HG03521 (cell line): ENCODE measurements around the gene SCIMP.
"Not testable (repeated sequence)": the region's sequence is repeated elsewhere in the genome, so short reads cannot be mapped to it uniquely, and the experiment has no call there.

Experiments used
- ATAC-seq: cut with Tn5 transposase; IDR thresholded peaks from one replicate; pipeline ENCODE4 v1.9.1; 2021; ENCODE audit warnings: mild to moderate bottlenecking, moderate library complexity; ENCODE audit not compliant: unreplicated experiment

SCIMP gene

DNA sequence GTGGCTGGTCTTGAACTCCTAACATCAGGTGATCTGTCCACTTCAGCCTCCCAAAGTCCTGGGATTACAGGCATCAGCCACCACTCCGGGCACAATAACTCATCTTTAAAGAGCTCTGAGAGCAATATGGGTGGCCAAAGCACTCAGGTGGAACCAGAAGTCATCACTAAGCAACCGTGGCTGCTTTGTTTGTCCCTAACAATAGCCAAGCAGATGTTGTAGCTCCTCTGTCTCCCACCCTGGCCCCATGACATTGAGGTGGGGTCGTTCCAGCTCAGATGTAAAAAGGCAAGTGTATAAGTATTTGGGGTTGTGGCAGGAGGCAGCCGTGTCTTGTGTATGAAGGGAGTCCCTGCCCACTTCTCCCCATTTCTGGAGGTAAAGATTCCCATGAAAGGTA lies 3.7 kb upstream of the SCIMP start:
- ATAC-seq, result no peak

DNA sequence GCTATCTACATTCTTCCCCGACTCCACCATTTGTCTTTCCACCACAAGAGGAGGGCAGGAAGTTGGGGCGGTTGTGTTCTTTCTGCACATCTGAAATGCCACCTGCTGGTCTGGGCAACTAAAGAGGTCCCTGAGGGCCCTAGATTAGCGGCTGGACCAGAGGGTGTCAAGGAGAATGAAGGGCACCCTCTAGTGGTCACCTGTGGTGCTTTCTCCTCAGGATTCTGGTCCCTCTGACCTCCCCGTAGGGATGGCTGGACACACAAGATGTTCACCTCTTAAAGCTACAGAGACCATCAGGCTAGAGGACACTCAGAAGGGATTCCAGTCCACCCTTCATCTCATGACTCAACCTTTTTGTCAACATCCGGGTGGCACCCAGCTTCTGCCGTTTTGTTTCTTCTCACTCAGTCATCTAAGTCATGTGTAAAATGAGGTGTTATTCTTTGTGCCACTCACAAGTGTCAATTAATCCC lies 2.9 kb upstream of the SCIMP start:
- no peak for ATAC-seq

GRCh38 chr17:5236938-5237540 lies 2.4 kb upstream of the SCIMP start:
- no peak for ATAC-seq

- not testable (repeated sequence) for ATAC-seq
These were observed 1.2 kb downstream of the SCIMP start for GRCh38 chr17:5233492-5233891.

DNA sequence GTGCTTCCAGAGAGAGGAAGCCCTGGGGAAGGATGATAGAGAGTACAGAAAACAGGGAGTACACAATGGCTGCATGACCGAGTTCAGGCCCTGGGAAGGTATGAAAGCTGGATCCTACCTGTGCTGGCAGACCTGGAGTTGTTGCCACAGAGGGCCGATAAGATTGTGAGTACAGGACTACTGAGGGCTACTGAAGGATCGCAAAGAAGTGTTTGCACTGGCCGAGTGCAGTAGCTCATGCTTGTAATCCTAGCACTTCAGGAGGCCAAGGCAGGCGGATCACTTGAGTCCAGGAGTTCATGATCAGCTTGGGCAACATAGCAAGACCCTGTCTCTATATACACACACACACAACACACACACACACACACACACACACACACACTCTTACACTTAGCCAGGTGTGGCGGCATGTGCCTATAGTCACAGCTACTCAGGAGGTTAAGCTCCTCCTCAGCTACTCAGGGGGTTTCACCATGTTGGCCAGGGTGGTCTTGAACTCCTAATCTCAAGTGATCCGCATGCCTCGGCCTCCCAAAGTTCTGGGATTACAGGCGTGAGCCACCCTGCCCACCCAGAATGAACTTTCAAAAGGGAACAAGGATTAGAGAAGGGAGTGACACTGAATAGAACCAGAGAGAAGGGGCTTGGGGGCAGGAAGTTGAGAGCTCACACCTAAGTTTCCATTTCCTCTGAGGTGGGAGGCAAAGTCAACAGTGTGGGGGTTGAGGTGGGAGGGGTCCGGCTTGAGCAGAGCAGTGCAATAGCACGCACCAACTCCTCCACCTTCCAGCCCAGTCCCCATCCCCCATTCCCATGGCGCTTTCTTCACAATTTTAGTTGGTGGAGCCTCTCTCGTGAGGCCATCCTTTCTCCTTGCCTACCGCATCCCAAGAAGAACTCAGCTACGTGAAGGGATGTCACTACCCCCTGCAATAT lies 7.5 kb downstream of the SCIMP start:
- ATAC-seq, result peak; percentile 45

- ATAC-seq, result no peak
These were observed 8.8 kb downstream of the SCIMP start for GRCh38 chr17:5225668-5226457.

DNA sequence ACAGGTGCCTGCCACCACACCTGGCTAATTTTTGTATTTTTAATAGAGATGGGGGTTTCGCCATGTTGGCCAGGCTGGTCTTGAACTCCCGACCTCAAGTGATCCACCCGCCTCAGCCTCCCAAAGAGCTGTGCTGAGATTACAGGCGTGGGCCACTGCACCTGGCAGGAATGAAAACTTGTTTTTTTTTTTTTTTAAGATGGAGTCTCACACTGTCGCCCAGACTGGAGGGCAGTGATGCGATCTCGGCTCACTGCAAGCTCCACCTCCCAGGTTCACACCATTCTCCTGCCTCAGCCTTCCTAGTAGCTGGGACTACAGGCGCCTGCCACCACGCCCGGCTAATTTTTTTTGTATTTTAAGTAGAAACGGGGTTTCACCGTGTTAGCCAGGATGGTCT lies 12.7 kb downstream of the SCIMP start:
- ATAC-seq, result not testable (repeated sequence)

DNA sequence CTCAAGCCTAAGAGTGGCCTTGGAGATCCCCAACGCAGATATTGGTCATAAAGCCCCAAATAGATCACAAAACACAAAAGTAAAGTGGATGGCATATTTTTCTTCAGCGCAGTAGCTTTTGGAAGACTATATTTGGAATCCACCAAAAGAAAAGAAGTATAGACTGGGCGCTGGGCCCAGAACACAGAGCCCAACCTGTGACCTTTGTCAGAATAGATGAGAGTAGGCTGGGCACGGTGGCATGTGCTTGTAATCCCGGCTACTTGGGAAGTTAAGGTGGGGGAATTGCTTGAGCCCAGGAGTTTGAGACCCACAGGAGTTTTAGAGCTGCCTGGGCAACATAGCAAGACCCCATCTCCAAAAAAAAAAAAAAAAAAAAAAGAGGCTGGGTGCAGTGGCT lies 14.6 kb downstream of the SCIMP start:
- no peak for ATAC-seq

DNA sequence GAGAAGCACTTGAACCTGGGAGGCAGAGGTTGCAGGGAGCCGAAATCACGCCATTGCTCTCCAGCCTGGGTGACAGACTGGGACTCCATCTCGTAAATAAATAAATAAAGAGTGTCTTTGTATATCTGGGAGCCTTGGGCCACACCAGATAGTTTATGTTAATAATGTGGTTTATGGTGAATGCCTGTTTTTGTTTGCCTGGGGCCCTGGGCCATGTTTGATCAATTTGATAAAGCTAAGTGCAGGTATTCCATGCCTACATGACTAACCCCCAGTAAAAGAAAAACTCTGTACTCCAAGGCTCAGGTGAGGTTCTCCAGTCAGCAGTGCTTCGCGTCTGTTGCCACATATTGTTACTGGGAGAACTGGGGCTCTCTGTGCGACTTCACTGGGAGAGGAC lies 15.1 kb downstream of the SCIMP start:
- ATAC-seq, result no peak

DNA sequence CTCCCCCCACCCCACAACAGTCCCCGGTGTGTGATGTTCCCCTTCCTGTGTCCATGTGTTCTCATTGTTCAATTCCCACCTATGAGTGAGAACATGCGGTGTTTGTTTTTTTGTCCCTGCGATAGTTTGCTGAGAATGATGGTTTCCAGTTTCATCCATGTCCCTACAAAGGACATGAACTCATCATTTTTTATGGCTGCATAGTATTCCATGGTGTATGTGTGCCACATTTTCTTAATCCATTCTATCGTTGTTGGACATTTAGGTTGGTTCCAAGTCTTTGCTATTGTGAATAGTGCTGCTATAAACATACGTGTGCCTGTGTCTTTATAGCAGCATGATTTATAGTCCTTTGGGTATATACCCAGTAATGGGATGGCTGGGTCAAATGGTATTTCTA lies 17.1 kb downstream of the SCIMP start:
- not testable (repeated sequence) for ATAC-seq

- ATAC-seq, result no peak
These were observed 23.2 kb downstream of the SCIMP start for GRCh38 chr17:5211458-5211857.

- no peak for ATAC-seq
These were observed 23.9 kb downstream of the SCIMP start for GRCh38 chr17:5210614-5211252.

GRCh38 chr17:5210091-5210490 lies 24.6 kb downstream of the SCIMP start:
- ATAC-seq, result no peak

GRCh38 chr17:5209396-5209795 lies 25.3 kb downstream of the SCIMP start:
- no peak for ATAC-seq

- ATAC-seq, result no peak
These were observed 30.8 kb downstream of the SCIMP start for GRCh38 chr17:5203908-5204294.

DNA sequence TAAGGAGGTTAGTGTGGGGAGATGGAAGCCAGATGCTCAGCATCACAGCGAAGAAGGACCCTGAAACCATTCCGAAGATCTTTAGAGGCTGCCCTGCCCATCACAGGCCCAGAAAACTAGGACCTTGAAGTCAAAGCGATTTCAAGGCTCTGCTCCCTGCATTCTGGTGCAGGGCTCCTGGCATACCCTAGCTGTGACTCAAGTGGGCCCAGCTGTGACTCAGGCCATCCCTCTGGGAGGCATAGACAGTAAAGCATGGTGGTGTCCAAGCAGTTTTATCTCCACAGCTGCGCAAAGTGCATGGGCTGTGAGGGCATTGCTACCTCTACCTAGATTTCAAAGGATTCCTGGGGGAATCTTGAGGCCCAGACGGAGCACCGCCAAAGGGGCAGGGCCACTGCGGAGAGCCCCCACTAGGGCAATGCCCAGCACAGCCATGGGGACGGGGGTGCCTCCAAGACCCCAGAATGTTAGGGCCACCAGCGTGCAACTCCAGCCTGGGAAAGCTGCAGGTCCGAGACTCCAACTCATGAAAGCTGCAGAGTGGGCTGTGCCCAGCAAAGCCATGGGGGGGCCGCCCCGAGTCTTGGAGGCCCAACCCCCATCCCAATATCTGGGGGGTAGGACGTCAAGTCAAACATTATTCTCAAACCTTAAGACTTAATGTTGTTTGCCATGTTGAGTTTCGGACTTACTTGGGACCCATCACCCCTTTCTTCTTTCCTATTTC lies 31.3 kb downstream of the SCIMP start:
- no peak for ATAC-seq

- ATAC-seq, result no peak
These were observed 33.6 kb downstream of the SCIMP start for GRCh38 chr17:5201011-5201410.

DNA sequence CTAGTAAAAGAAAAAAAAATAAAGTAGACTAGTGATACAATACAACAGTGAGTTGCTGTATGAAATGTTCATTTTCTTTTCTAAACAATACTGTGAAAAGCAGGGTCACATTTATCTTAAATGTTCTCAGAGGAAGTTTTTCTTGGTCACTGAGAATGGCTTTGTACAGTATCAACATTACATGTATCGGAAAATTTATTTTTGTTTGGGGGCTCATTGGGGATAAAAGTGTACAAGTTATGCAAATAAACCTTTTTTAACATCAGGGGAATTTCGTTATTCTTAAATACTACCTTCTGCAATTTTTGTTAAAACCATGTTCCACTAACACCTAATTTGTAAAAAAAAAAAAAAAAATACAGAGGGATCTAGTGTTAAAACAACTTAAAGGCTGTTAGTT lies 34.3 kb downstream of the SCIMP start:
- no peak for ATAC-seq

GRCh38 chr17:5198472-5198871 lies 36.2 kb downstream of the SCIMP start:
- no peak for ATAC-seq

GRCh38 chr17:5194346-5194745 lies 40.3 kb downstream of the SCIMP start:
- ATAC-seq, result no peak
